Neural cell (in vitro differentiated cells): Measurements from ENCODE around the gene GRPEL2. TPM values are rescaled to one million over a fixed set of nuclear protein-coding genes. Genes with fewer than 3 reads are reported as not detected.

Source experiments
- H2AFZ ChIP-seq: fragments of 200-600, 300-800 bp; sonication (generic), shearing (Covaris generic); 2 replicates; pipeline ENCODE4 v1.6.0; 2014; ENCODE audit warnings: low read depth, mild to moderate bottlenecking, antibody characterized with exemption, low read length, moderate library complexity
- H3F3A ChIP-seq: fragments of 200-600 bp; shearing (Covaris generic); 2 replicates; pipeline ENCODE4 v1.6.1; 2016; ENCODE audit warnings: mild to moderate bottlenecking, moderate library complexity, mixed read lengths, antibody characterized with exemption, low read length; ENCODE audit not compliant: insufficient read depth, poor library complexity, severe bottlenecking
- H3K27ac ChIP-seq: fragments of 200-600, 300-800 bp; sonication (generic), shearing (Covaris generic); 2 replicates; pipeline ENCODE4 v1.5.1; 2014; ENCODE audit warnings: mild to moderate bottlenecking, low read length, moderate library complexity
- H3K27me3 ChIP-seq: fragments of 300-800, 200-600 bp; sonication (generic), shearing (Covaris generic); 2 replicates; pipeline ENCODE4 v1.6.0; 2014; ENCODE audit warnings: mild to moderate bottlenecking, low read depth, low read length, moderate library complexity; ENCODE audit not compliant: insufficient read depth
- H3K36me3 ChIP-seq: fragments of 300-800, 200-600 bp; sonication (generic), shearing (Covaris generic); 2 replicates; pipeline ENCODE4 v1.5.1; 2014; ENCODE audit warnings: mild to moderate bottlenecking, antibody characterized with exemption, low read length, moderate library complexity; ENCODE audit not compliant: insufficient read depth
- H3K4me2 ChIP-seq: fragments of 300-800, 200-600 bp; sonication (generic), shearing (Covaris generic); 2 replicates; pipeline ENCODE4 v1.6.0; 2014; ENCODE audit warnings: mild to moderate bottlenecking, low read length
- H3K4me3 ChIP-seq: fragments of 300-800, 200-600 bp; sonication (generic), shearing (Covaris generic); 2 replicates; pipeline ENCODE4 v1.5.1; 2014; ENCODE audit warnings: mild to moderate bottlenecking, low read length, moderate library complexity
- H3K79me2 ChIP-seq: fragments of 200-600 bp; shearing (Covaris generic); replicated peaks from 2 replicates; pipeline ENCODE4 v1.6.0; 2014; ENCODE audit warnings: mild to moderate bottlenecking, low read length, moderate library complexity; ENCODE audit not compliant: insufficient read depth
- H3K9ac ChIP-seq: fragments of 300-800, 200-600 bp; sonication (generic), shearing (Covaris generic); 2 replicates; pipeline ENCODE4 v1.6.1; 2016; ENCODE audit warnings: mild to moderate bottlenecking, low read length, mixed read lengths
- H3K9me2 ChIP-seq: fragments of 200-600 bp; shearing (Covaris generic); 2 replicates; pipeline ENCODE4 v1.6.1; 2016; ENCODE audit warnings: mild to moderate bottlenecking, low read length, mixed read lengths; ENCODE audit not compliant: insufficient read depth
- H3K9me3 ChIP-seq: fragments of 200-600, 300-800 bp; sonication (generic), shearing (Covaris generic); 2 replicates; pipeline ENCODE4 v1.6.1; 2016; ENCODE audit warnings: mild to moderate bottlenecking, mixed run types, low read length, moderate library complexity, mixed read lengths
- H4K20me1 ChIP-seq: fragments of 200-600 bp; shearing (Covaris generic); 2 replicates; pipeline ENCODE4 v1.6.1; 2016; ENCODE audit warnings: mild to moderate bottlenecking, mixed run types; ENCODE audit not compliant: insufficient read depth
- CTCF ChIP-seq: fragments of 450-650 bp; IDR thresholded peaks from 2 replicates; pipeline ENCODE4 v1.5.1; 2014; ENCODE audit warnings: antibody characterized with exemption, mild to moderate bottlenecking, moderate library complexity; ENCODE audit not compliant: poor library complexity, severe bottlenecking
- EP300 ChIP-seq: fragments of 450-650 bp; conservative IDR thresholded peaks from 2 replicates; pipeline ENCODE4 v1.6.1; 2014; ENCODE audit warnings: antibody characterized with exemption, mild to moderate bottlenecking, moderate library complexity; ENCODE audit not compliant: poor library complexity, severe bottlenecking
- EZH2 ChIP-seq: fragments of 200-600, 300-800 bp; shearing (Covaris generic), sonication (generic); IDR thresholded peaks from 2 replicates; pipeline ENCODE4 v1.6.1; 2014; ENCODE audit warnings: antibody characterized with exemption, low read length, borderline replicate concordance, mild to moderate bottlenecking; ENCODE audit not compliant: insufficient read depth, poor library complexity, severe bottlenecking
- MXI1 ChIP-seq: fragments of 450-650 bp; conservative IDR thresholded peaks from 2 replicates; pipeline ENCODE4 v1.6.1; 2014; ENCODE audit warnings: antibody characterized with exemption, mild to moderate bottlenecking; ENCODE audit not compliant: poor library complexity, severe bottlenecking
- POLR2AphosphoS5 ChIP-seq: IDR thresholded peaks from 2 replicates; pipeline ENCODE4 v1.6.1; 2012
- RAD21 ChIP-seq: fragments of 450-650 bp; conservative IDR thresholded peaks from 2 replicates; pipeline ENCODE4 v1.6.1; 2014; ENCODE audit warnings: antibody characterized with exemption, mild to moderate bottlenecking, moderate library complexity
- REST ChIP-seq: IDR thresholded peaks from 2 replicates; pipeline ENCODE4 v1.6.1; 2012; ENCODE audit warnings: borderline replicate concordance
- SMC3 ChIP-seq: fragments of 450-650 bp; conservative IDR thresholded peaks from 2 replicates; pipeline ENCODE4 v1.6.1; 2014; ENCODE audit warnings: antibody characterized with exemption, mild to moderate bottlenecking, moderate library complexity; ENCODE audit not compliant: poor library complexity
- TAF1 ChIP-seq: IDR thresholded peaks from 2 replicates; pipeline ENCODE4 v1.6.1; 2012; ENCODE audit warnings: low read depth
- polyA plus RNA-seq: library from polyadenylated mRNA; depleted of rRNA; stranded (reverse); fragments of >200 nt; gene quantifications from 2 replicates; pipeline ENCODE4 v1.2.3, GENCODE V29; 2014

Gene GRPEL2
- polyA plus RNA-seq, 1 donor from 2014 or later = 19.3 TPM

- H3K27ac ChIP-seq = no peak overlapping the region
These were observed 22.8 kb upstream of the GRPEL2 start for GRCh38 chr5:149322518-149322917.

GRCh38 chr5:149323210-149323609 lies 22.1 kb upstream of the GRPEL2 start:
- Histone ChIP-seq H3K27me3 (no peaks in the 10 kb centered on the region), H3F3A (no peaks in the 10 kb centered on the region), H3K9ac (no peak overlapping the region), H3K27ac (no peak overlapping the region), H2AFZ (no peak overlapping the region), H3K36me3 (no peaks in the 10 kb centered on the region), H3K4me2 (no peak overlapping the region), H4K20me1 (no peaks in the 10 kb centered on the region), H3K9me2 (no peaks in the 10 kb centered on the region), H3K9me3 (no peaks in the 10 kb centered on the region), H3K4me3 (no peak overlapping the region), H3K79me2 (no peaks in the 10 kb centered on the region)
- no peak for TF ChIP-seq REST
- no peak for TF ChIP-seq EZH2
- TF ChIP-seq TAF1 = no peak
- TF ChIP-seq EP300 = no peak
- TF ChIP-seq POLR2AphosphoS5 = no peak
- TF ChIP-seq SMC3 = no peak
- no peak for TF ChIP-seq RAD21

More at GRCh38 chr5:149322518-149322917, 22.8 kb upstream of the GRPEL2 start:
- Histone ChIP-seq H3K79me2 (no peaks in the 10 kb centered on the region), H3K4me3 (no peak overlapping the region), H3K9me3 (no peaks in the 10 kb centered on the region), H3K36me3 (no peaks in the 10 kb centered on the region), H3K9me2 (no peaks in the 10 kb centered on the region), H3K27me3 (no peaks in the 10 kb centered on the region), H2AFZ (no peak overlapping the region), H3K9ac (no peak overlapping the region), H3F3A (no peaks in the 10 kb centered on the region), H4K20me1 (no peaks in the 10 kb centered on the region), H3K4me2 (no peak overlapping the region)
- TF ChIP-seq TAF1 (no peak), EZH2 (no peak), SMC3 (no peak), RAD21 (no peak), REST (no peak), MXI1 (no peak), EP300 (no peak), POLR2AphosphoS5 (no peak), CTCF (no peak)
